ENCODE measurements around the gene TMPRSS6.

DNA sequence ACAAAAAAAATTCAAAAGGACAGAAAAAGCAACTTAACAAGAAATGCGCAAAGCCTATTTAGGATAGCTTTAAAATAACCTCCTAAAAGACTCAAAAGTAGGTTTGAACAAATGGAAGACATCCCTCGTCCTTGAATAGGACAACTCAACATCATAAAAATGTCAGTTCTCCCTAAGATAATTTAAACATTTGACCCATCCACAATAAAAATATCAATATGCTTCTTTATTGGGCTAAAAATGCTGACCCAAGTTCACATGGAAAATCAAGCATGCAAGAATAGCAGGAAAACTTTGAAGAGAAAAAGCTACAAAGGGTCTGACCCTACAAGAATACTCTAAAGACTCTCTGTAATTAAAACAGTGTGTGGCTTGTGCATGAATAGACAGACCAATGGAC lies 70.0 kb downstream of the TMPRSS6 start:
- TF ChIP-seq EZH2 (IDR thresholded peaks at IDR 0.05; ENCODE audit: low read depth) = no peak
- TF ChIP-seq, protein P1, sequence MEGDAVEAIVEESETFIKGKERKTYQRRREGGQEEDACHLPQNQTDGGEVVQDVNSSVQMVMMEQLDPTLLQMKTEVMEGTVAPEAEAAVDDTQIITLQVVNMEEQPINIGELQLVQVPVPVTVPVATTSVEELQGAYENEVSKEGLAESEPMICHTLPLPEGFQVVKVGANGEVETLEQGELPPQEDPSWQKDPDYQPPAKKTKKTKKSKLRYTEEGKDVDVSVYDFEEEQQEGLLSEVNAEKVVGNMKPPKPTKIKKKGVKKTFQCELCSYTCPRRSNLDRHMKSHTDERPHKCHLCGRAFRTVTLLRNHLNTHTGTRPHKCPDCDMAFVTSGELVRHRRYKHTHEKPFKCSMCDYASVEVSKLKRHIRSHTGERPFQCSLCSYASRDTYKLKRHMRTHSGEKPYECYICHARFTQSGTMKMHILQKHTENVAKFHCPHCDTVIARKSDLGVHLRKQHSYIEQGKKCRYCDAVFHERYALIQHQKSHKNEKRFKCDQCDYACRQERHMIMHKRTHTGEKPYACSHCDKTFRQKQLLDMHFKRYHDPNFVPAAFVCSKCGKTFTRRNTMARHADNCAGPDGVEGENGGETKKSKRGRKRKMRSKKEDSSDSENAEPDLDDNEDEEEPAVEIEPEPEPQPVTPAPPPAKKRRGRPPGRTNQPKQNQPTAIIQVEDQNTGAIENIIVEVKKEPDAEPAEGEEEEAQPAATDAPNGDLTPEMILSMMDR (conservative IDR thresholded peaks at IDR 0.05) = no peak
